Gastrocnemius medialis (tissue), 4 donors: ENCODE measurements around the gene SLC41A2. TPM values are rescaled to one million over a fixed set of nuclear protein-coding genes. Genes with fewer than 3 reads are reported as not detected.
"Not testable (repeated sequence)": the region's sequence is repeated elsewhere in the genome, so short reads cannot be mapped to it uniquely, and the experiment has no call there.

Experiments used
- ATAC-seq, 2 donors: fragments of 150-250 bp; one replicate each; pipeline ENCODE4 v1.9.1; 2016
- DNase-seq, 2 donors: peaks; one replicate each; pipeline ENCODE4 v3.0.0-alpha.2; 2019
- H3K27ac ChIP-seq, 4 donors: fragments of 200-600 bp; sonication (generic); 1 replicate in 1 of 4; 2 replicates in 3 of 4; pipeline ENCODE4 v1.5.1; 2016 to 2018; ENCODE audit warnings: mild to moderate bottlenecking in 2 of 4, moderate library complexity in 1 of 4
- H3K27me3 ChIP-seq, 3 donors: fragments of 200-600 bp; sonication (generic) in 2 of 3; 1 replicate in 1 of 3; 2 replicates in 2 of 3; pipeline versions ENCODE4 v1.5.1 to v1.6.0; 2016 to 2019; ENCODE audit warnings: mild to moderate bottlenecking in 1 of 3, moderate library complexity in 1 of 3
- H3K36me3 ChIP-seq, 2 donors: fragments of 200-600 bp; sonication (generic) in 1 of 2; one replicate each; pipeline ENCODE4 v1.5.1; 2017 to 2018
- H3K4me1 ChIP-seq, 2 donors: fragments of 200-600 bp; sonication (generic) in 1 of 2; one replicate each; pipeline ENCODE4 v1.5.1; 2016 to 2017; ENCODE audit warnings: mild to moderate bottlenecking in 2 of 2
- H3K4me3 ChIP-seq, 4 donors: fragments of 200-600 bp; sonication (generic) in 3 of 4; 1 replicate in 1 of 4; 2 replicates in 3 of 4; pipeline ENCODE4 v1.5.1; 2016 to 2019; ENCODE audit warnings: mild to moderate bottlenecking in 2 of 4
- H3K9me3 ChIP-seq, 3 donors: fragments of 200-600 bp; sonication (generic) in 2 of 3; 1 replicate in 1 of 3; 2 replicates in 2 of 3; pipeline ENCODE4 v1.5.1; 2016 to 2019
- CTCF ChIP-seq, 5 experiments: fragments of 450-650 bp in 3 of 5; fragments of 200-600 bp in 2 of 5; sonication (generic) in 2 of 5; IDR thresholded peaks in 4 of 5; conservative IDR thresholded peaks in 1 of 5; 1 replicate in 4 of 5; 2 replicates in 1 of 5; pipeline ENCODE4 v1.5.1; 2016 to 2019; ENCODE audit warnings: antibody characterized with exemption in 5 of 5, mild to moderate bottlenecking in 3 of 5, moderate library complexity in 3 of 5
- POLR2A ChIP-seq, 2 donors: fragments of 450-650 bp; IDR thresholded peaks; one replicate each; pipeline ENCODE4 v1.6.1; 2017; ENCODE audit warnings: antibody characterized with exemption in 2 of 2, mild to moderate bottlenecking in 2 of 2, moderate library complexity in 2 of 2
- in situ Hi-C, 4 donors: fragments of 200-750 bp; cut with MboI; loops; one replicate each; pipeline versions ENCODE4 v1.15.0 to v1.8.0; 2017; ENCODE audit warnings: low sequenced_read_pairs in 4 of 4
- intact Hi-C: fragments of 100-400 bp; cut with DNase I; formaldehyde crosslinking; loops from one replicate; pipeline ENCODE4 v1.15.1; 2023; ENCODE audit warnings: low total_unique reads
- total RNA-seq, 4 donors: library from RNA; depleted of rRNA; stranded (reverse); fragments of >200 nt; gene quantifications; one replicate each; pipeline versions ENCODE4 v1.1.0 to v1.2.3, GENCODE V29; 2016

Gene SLC41A2
- total RNA-seq, 4 donors from 2014 or later, result 0.35 to 4.5 (median 0.83) TPM

- H3K4me3 ChIP-seq, result peak within 1 kb of the TSS; percentile 74 to 97 (median 86)
- DNase-seq (peak; percentile 80 to 87), ATAC-seq (peak; percentile 99 to 100)
- intact Hi-C loops, result loop anchor here (1.0 to 5.0 kb wide), 2 partner anchors 28 to 251 kb away; partner anchors contain the start of genes APPL2 and SLC41A2
- no peaks in the 10 kb centered on the region for H3K36me3 ChIP-seq
- in situ Hi-C loops, result no loop called here
- peak within 1 kb of the TSS; percentile 67 to 85 (median 81) for H3K27ac ChIP-seq
- no peak for TF ChIP-seq CTCF (IDR thresholded peaks at IDR 0.05 in 4 of 5, conservative IDR thresholded peaks at IDR 0.05 in 1 of 5)
- TF ChIP-seq POLR2A (IDR thresholded peaks at IDR 0.05), result peak in 1 of 2 donors; percentile 31
- no peaks in the 10 kb centered on the region for H3K27me3 ChIP-seq
- H3K9me3 ChIP-seq, result no peaks in the 10 kb centered on the region
- H3K4me1 ChIP-seq, result peaks cover 11 to 16% of the 10 kb centered on the region in 2 donors
These were observed 28.2 kb upstream of the SLC41A2 start, which contains the start of gene NOPCHAP1 for GRCh38 chr12:104986022-104986941. TSS of gene NOPCHAP1 (plus strand) at chr12:104986316. CDS start at chr12:104986353, 37 bp downstream.

- peaks cover 11 to 16% of the 10 kb centered on the region in 2 donors for H3K4me1 ChIP-seq
- intact Hi-C loops (loop anchor here (5.0 kb wide), 1 partner anchor 252 kb away; the partner anchor contains the start of gene APPL2), in situ Hi-C loops (no loop called here)
- H3K9me3 ChIP-seq, result no peaks in the 10 kb centered on the region
- H3K27me3 ChIP-seq, result no peaks in the 10 kb centered on the region
- H3K27ac ChIP-seq, result no peak overlapping the region
- H3K36me3 ChIP-seq, result no peaks in the 10 kb centered on the region
- H3K4me3 ChIP-seq, result peak overlapping the region in 3 of 4 donors; percentile 74 to 97 (median 87)
- no peak for TF ChIP-seq POLR2A (IDR thresholded peaks at IDR 0.05)
- DNase-seq, result no peak
- ATAC-seq, result no peak
These were observed 27.1 kb upstream of the SLC41A2 start for GRCh38 chr12:104985206-104985605.

- H3K36me3 ChIP-seq, ATAC-seq, in situ Hi-C loops, H3K27me3 ChIP-seq, H3K4me1 ChIP-seq, DNase-seq, H3K9me3 ChIP-seq, intact Hi-C loops, H3K27ac ChIP-seq, H3K4me3 ChIP-seq: not testable (repeated sequence)
These were observed 19.6 kb upstream of the SLC41A2 start for GRCh38 chr12:104977688-104978087.

- Histone ChIP-seq H3K4me1 (no peaks in the 10 kb centered on the region), H3K27ac (no peak overlapping the region), H3K27me3 (no peaks in the 10 kb centered on the region), H3K9me3 (no peaks in the 10 kb centered on the region), H3K36me3 (no peaks in the 10 kb centered on the region), H3K4me3 (no peak overlapping the region)
- no peak for TF ChIP-seq POLR2A (IDR thresholded peaks at IDR 0.05)
- no peak for TF ChIP-seq CTCF (IDR thresholded peaks at IDR 0.05 in 4 of 5, conservative IDR thresholded peaks at IDR 0.05 in 1 of 5)
- DNase-seq (no peak), ATAC-seq (no peak)
- intact Hi-C loops (no loop called here), in situ Hi-C loops (no loop called here)
These were observed 18.6 kb upstream of the SLC41A2 start for GRCh38 chr12:104976703-104977102.

- H3K9me3 ChIP-seq, result no peaks in the 10 kb centered on the region
- no peaks in the 10 kb centered on the region for H3K36me3 ChIP-seq
- TF ChIP-seq CTCF (IDR thresholded peaks at IDR 0.05 in 4 of 5, conservative IDR thresholded peaks at IDR 0.05 in 1 of 5), result no peak
- TF ChIP-seq POLR2A (IDR thresholded peaks at IDR 0.05), result no peak
- no peak overlapping the region for H3K4me3 ChIP-seq
- in situ Hi-C loops, result no loop called here
- DNase-seq, result no peak
- H3K27ac ChIP-seq, result no peak overlapping the region
- no peaks in the 10 kb centered on the region for H3K4me1 ChIP-seq
- no peak for ATAC-seq
- H3K27me3 ChIP-seq, result no peaks in the 10 kb centered on the region
- intact Hi-C loops, result no loop called here
These were observed 17.7 kb upstream of the SLC41A2 start for GRCh38 chr12:104975587-104976343.
